ENCODE data around the gene ATRAID.
"Not testable (repeated sequence)": the region's sequence is repeated elsewhere in the genome, so short reads cannot be mapped to it uniquely, and the experiment has no call there.

Gene ATRAID

DNA sequence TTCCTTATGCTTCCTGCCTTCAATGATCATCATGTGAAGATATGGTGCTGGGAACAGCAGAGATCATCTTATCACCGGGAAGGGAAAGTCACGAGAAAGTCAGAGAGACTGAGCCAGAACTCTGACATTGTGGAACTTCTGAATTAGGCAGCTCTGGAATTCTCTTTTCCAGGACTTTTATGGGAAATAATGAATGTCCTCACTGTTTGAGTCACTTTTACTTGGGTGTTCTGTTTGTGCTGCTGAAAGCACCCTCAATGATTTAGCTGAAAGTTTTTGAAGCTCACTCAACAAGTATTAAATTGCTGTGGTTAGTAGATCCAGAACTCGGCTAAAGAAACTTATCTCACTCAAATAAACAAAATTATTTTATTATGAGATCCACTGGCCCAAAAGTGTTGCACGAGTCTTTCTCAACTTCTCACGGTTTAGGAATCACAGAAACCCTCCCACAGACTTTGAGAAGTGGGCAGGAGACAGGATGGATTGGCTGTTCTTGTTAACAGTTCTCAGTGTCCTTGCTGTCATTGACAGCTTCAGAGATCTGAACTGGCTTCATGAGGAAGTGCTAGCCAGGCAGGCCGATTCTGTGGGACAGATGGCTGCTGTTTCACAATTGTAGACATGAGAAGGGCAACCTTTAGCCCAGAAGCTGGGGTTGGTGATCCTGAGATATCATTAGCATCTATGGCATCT, 26.4 kb upstream of the ATRAID start:
- H3K4me3 ChIP-seq (ENCODE audit: low read length) = no peak overlapping the region
- DNase-seq (ENCODE audit: low read depth) = peak; percentile 94
- TF ChIP-seq, protein P1, sequence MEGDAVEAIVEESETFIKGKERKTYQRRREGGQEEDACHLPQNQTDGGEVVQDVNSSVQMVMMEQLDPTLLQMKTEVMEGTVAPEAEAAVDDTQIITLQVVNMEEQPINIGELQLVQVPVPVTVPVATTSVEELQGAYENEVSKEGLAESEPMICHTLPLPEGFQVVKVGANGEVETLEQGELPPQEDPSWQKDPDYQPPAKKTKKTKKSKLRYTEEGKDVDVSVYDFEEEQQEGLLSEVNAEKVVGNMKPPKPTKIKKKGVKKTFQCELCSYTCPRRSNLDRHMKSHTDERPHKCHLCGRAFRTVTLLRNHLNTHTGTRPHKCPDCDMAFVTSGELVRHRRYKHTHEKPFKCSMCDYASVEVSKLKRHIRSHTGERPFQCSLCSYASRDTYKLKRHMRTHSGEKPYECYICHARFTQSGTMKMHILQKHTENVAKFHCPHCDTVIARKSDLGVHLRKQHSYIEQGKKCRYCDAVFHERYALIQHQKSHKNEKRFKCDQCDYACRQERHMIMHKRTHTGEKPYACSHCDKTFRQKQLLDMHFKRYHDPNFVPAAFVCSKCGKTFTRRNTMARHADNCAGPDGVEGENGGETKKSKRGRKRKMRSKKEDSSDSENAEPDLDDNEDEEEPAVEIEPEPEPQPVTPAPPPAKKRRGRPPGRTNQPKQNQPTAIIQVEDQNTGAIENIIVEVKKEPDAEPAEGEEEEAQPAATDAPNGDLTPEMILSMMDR (conservative IDR thresholded peaks at IDR 0.05; ENCODE audit: low read length) = no peak

DNA sequence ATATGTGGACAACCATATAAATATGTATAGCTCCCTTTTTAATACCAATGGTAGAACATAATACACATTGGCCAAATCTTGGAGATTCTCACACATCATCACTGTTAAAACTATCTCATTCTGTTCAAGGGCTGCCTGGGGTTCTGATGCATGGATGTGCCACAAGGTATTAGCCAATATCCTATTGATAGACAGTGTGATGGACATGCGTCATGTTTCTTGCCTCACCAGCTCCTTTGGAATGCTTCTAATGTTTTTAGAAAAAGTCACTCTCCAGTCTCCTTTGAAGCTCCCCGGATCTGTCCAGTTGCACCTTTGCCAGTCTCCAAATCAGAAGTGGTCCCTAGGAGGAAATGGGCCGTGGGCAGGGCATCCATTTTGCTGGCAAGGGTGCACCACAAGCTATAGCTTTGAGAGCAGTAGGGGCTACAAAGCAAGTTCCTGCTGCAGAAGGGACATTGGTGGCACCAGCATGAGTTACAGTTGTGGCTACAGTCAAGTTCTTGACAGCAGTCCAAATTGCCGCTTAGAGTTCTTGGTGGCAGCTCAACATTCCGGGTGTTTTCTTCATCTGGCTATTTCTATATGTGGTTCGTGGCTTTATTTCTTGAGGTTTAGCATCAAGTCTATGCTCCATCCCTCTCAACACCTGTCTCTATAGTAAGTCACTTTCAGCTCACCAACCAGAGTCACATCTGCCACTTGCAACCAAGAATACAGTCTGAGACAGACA, 25.1 kb upstream of the ATRAID start:
- DNase-seq (ENCODE audit: low read depth) = peak; percentile 33
- no peak overlapping the region for H3K4me3 ChIP-seq (ENCODE audit: low read length)
- TF ChIP-seq, protein P1 (conservative IDR thresholded peaks at IDR 0.05; ENCODE audit: low read length) = no peak

DNA sequence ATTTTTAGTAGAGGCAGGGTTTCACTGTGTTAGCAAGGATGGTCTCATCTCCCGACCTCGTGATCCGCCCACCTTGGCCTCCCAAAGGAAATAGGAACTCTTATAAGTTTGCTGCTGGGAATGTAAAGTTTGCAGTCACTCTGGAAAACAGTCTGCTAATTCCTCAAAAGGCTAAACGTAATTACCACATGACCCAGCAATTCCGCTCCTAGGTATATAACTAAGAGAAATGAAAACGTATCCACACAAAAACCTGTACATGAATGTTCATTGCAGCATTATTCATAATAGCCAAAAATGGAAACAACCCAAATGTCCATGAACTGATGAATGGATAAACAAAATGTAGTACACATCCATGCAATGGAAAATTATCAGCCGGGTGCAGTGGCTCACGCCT, 21.9 kb upstream of the ATRAID start:
- TF ChIP-seq, protein P1 (conservative IDR thresholded peaks at IDR 0.05; ENCODE audit: low read length) = no peak
- H3K4me3 ChIP-seq (ENCODE audit: low read length) = no peak overlapping the region
- no peak for DNase-seq (ENCODE audit: low read depth)

DNA sequence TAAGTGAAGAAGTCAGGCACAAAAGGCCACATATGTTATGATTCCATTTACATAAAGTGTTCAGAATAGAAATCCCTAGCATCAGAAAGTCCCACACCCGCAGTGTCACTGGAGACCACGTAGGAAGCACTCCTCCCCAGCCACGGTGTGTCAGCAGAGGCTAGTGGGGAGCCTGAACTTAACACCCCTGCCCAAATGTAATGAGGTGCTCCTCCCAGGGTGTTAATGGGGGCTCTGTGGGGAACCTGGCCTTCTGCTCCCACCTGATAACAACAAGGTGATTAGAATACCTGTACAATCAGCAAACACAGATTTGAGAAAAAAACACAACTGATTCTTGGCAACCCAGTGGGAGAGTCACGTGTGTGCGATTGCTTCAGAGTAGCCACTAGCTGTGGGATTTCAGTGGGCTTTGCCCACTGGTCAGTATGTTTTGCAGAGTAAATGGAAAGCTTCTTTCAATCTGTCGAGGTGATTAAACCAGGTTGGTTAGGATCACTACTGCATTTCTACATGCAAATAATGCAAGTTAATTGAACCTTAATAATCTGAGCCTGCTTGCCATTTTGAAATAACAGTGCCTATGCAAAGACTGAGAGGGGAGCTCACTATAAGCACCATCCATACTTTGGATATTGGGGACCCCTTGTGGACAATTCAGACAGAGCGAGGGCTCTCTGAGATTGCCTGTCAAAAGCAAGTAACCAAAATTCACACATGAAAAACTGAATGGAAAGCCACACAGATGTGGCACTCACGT, 20.6 kb upstream of the ATRAID start:
- TF ChIP-seq, protein P1 (conservative IDR thresholded peaks at IDR 0.05; ENCODE audit: low read length) = peak; percentile 91
- no peak overlapping the region for H3K4me3 ChIP-seq (ENCODE audit: low read length)
- DNase-seq (ENCODE audit: low read depth) = peak; percentile 72

DNA sequence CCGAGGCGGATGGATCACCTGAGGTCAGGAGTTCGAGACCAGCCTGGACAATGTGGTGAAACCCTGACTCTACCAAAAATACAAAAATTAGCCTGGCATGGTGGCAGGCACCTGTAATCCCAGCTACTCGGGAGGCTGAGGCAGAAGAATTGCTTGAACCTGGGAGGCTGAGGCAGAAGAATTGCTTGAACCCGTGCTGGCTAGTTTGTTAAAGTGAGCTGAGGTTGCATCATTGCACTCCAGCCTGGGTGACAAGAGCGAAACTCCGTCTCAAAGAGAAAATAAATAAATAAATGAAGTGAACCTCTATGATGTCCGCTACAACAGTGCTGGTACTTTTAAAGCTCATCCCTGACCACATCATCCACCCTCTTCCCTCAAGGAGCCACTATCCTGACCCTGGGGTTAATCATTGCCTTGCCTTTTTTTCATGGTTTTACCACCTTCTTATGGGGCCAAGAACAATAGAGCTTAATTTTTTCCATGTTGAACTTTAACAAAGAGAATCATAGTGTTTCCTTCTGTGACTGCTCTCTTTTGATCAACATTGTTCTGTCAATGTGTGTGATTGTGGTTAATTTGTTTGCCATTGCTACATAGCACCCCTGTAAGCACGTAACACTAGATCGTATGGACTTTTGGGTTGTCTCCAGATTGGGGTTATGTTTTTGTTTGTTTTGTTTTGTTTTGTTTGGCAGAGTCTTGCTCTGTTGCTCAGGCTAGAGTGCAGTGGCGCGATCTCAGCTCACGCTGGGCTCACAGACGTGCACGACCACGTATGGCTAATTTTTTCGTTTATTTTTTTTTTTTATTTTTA, 17.1 kb upstream of the ATRAID start:
- DNase-seq (ENCODE audit: low read depth) = peak; percentile 44
- TF ChIP-seq, protein P1 (conservative IDR thresholded peaks at IDR 0.05; ENCODE audit: low read length) = no peak
- no peak overlapping the region for H3K4me3 ChIP-seq (ENCODE audit: low read length)

DNA sequence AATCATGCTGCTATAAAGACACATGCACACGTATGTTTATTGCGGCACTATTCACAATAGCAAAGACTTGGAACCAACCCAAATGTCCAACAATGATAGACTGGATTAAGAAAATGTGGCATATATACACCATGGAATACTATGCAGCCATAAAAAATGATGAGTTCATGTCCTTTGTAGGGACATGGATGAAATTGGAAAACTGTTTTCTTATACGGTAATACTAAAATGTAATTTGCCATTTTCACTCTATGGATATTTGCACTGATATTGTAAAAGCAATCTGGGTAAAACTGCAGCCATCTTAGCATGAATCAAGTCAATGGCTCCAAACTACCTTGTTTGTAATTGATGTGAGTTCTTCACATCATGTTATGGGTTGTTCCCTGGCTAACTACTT, 16.0 kb upstream of the ATRAID start:
- not testable (repeated sequence) for DNase-seq (ENCODE audit: low read depth); H3K4me3 ChIP-seq (ENCODE audit: low read length)

DNA sequence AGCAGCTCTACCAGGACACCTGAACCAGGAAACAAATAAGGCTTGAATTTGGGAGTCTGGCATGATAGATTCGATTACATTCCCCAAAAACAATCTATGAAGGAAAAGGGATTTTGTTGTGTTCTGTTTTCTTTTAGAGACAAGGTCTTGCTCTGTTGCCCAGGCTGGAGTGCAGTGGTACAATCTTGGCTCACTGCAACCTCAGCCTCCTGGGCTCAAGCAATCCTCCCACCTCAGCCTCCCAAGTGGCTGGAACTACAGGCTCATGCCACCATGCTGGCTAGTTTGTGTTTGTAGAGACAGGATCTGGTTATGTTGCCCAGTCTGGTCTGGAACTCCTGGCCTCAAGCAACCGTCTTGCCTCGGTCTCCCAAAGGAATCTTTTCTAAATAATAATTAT, 13.8 kb upstream of the ATRAID start:
- not testable (repeated sequence) for DNase-seq (ENCODE audit: low read depth); H3K4me3 ChIP-seq (ENCODE audit: low read length)
